IMR-90 (cell line): ENCODE measurements around the gene TMTC1. TPM values are rescaled to one million over a fixed set of nuclear protein-coding genes. Genes with fewer than 3 reads are reported as not detected.

Experiments used
- ATAC-seq: fragments of 200-7000 bp; cut with Tn5 transposase; 2 replicates; pipeline ENCODE4 v1.9.1; 2020; ENCODE audit warnings: low read depth, mild to moderate bottlenecking, moderate library complexity
- BruUV-seq: library from RNA; stranded (reverse); fragments of 400-500 nt; replicated peaks from 2 replicates; lab custom pipeline; 2021; lab: Mats Ljungman, UMichigan
- CTCF ChIA-PET: fragments of 300-600 bp; formaldehyde crosslinking; extraction: SDS; loops from one replicate; lab custom pipeline; 2021; ENCODE audit warnings: antibody characterized with exemption; lab: Yijun Ruan, JAX
- POLR2A ChIA-PET: fragments of 300-600 bp; sonication (Branson Sonifier 250); formaldehyde crosslinking; loops from one replicate; lab custom pipeline; 2022; ENCODE audit warnings: antibody characterized with exemption; ENCODE audit not compliant: unreplicated experiment; lab: Charles Lee
- DNase-seq: peaks from one replicate; pipeline ENCODE4 v3.0.0; 2013
- H2AFZ ChIP-seq: replicated peaks from 2 replicates; pipeline ENCODE3; 2013; ENCODE audit warnings: low read length, mild to moderate bottlenecking; ENCODE audit not compliant: poor library complexity
- H2AK5ac ChIP-seq: 2 replicates; pipeline ENCODE4 v1.6.1; 2013; ENCODE audit warnings: low read depth, low read length, inconsistent platforms
- H2AK9ac ChIP-seq: replicated peaks from 2 replicates; pipeline ENCODE3; 2013; ENCODE audit warnings: mild to moderate bottlenecking, low read depth, low read length, moderate library complexity; ENCODE audit not compliant: poor library complexity
- H2BK120ac ChIP-seq: 2 replicates; pipeline ENCODE4 v1.6.1; 2013; ENCODE audit warnings: low read depth, low read length, inconsistent platforms
- H2BK15ac ChIP-seq: 3 replicates; pipeline ENCODE4 v1.6.1; 2013; ENCODE audit warnings: low read depth, low read length, inconsistent platforms
- H2BK20ac ChIP-seq: 2 replicates; pipeline ENCODE4 v1.6.1; 2013; ENCODE audit warnings: low read depth, mild to moderate bottlenecking, inconsistent platforms, low read length, moderate library complexity
- H2BK5ac ChIP-seq: 2 replicates; pipeline ENCODE4 v1.6.1; 2013; ENCODE audit warnings: mild to moderate bottlenecking, low read depth, low read length, inconsistent platforms; ENCODE audit not compliant: poor library complexity, severe bottlenecking
- H3K14ac ChIP-seq: replicated peaks from 2 replicates; pipeline ENCODE4 v1.6.1; 2013; ENCODE audit warnings: low read depth, low read length, inconsistent platforms
- H3K18ac ChIP-seq: 2 replicates; pipeline ENCODE4 v1.6.1; 2013; ENCODE audit warnings: low read depth, low read length, control low read depth
- H3K23ac ChIP-seq: 2 replicates; pipeline ENCODE4 v1.6.1; 2013; ENCODE audit warnings: low read depth, low read length, inconsistent platforms
- H3K27ac ChIP-seq: 2 replicates; pipeline ENCODE4 v1.5.1; 2013; ENCODE audit warnings: mild to moderate bottlenecking, control low read depth, low read length; ENCODE audit not compliant: insufficient read depth
- H3K27me3 ChIP-seq: 2 replicates; pipeline ENCODE4 v1.6.1; 2013; ENCODE audit warnings: low read length; ENCODE audit not compliant: control insufficient read depth, insufficient read depth
- H3K36me3 ChIP-seq: 2 replicates; pipeline ENCODE4 v1.6.1; 2013; ENCODE audit warnings: low read length, mixed read lengths; ENCODE audit not compliant: control insufficient read depth, insufficient read depth
- H3K4ac ChIP-seq: 2 replicates; pipeline ENCODE4 v1.6.1; 2013; ENCODE audit warnings: low read depth, low read length, inconsistent platforms
- H3K4me1 ChIP-seq: 2 replicates; pipeline ENCODE4 v1.6.1; 2013; ENCODE audit warnings: low read length, mixed read lengths; ENCODE audit not compliant: control insufficient read depth, insufficient read depth
- H3K4me2 ChIP-seq: 2 replicates; pipeline ENCODE4 v1.6.1; 2013; ENCODE audit warnings: low read depth, mild to moderate bottlenecking, control low read depth, low read length, moderate library complexity
- H3K4me3 ChIP-seq: 2 replicates; pipeline ENCODE4 v1.5.1; 2013; ENCODE audit warnings: low read depth, mild to moderate bottlenecking, control low read depth, low read length, moderate library complexity; ENCODE audit not compliant: insufficient read depth
- H3K56ac ChIP-seq: 2 replicates; pipeline ENCODE4 v1.6.1; 2013; ENCODE audit warnings: low read length, inconsistent platforms; ENCODE audit not compliant: insufficient read depth; ENCODE audit errors: extremely low read depth
- H3K79me1 ChIP-seq, 2 experiments: 2 replicates each; pipeline ENCODE4 v1.6.1; 2013; ENCODE audit warnings: low read length in 2 of 2, inconsistent platforms in 1 of 2, low read depth in 1 of 2
- H3K9ac ChIP-seq: 2 replicates; pipeline ENCODE4 v1.6.1; 2013; ENCODE audit warnings: low read depth, low read length, control low read depth
- H3K9me1 ChIP-seq: 2 replicates; pipeline ENCODE4 v1.6.1; 2013; ENCODE audit warnings: low read length, inconsistent platforms; ENCODE audit not compliant: insufficient read depth
- H3K9me3 ChIP-seq: 2 replicates; pipeline ENCODE4 v1.6.1; 2013; ENCODE audit warnings: low read length; ENCODE audit not compliant: control insufficient read depth, insufficient read depth
- H4K20me1 ChIP-seq: 2 replicates; pipeline ENCODE4 v1.6.1; 2013; ENCODE audit warnings: low read length, inconsistent platforms; ENCODE audit not compliant: insufficient read depth
- H4K5ac ChIP-seq: 2 replicates; pipeline ENCODE4 v1.6.1; 2013; ENCODE audit warnings: mild to moderate bottlenecking, low read depth, low read length, control low read depth
- H4K8ac ChIP-seq, 2 experiments: 2 replicates each; pipeline ENCODE4 v1.6.1; 2013; ENCODE audit warnings: low read depth in 2 of 2, low read length in 2 of 2, control low read depth in 1 of 2, inconsistent platforms in 1 of 2
- H4K91ac ChIP-seq: 2 replicates; pipeline ENCODE4 v1.6.1; 2013; ENCODE audit warnings: low read depth, low read length, inconsistent platforms; ENCODE audit not compliant: insufficient read depth
- BHLHE40 ChIP-seq: fragments of 150-350 bp; IDR thresholded peaks from 2 replicates; pipeline ENCODE4 v1.6.1; 2016; ENCODE audit warnings: mild to moderate bottlenecking, low read depth, low read length
- CEBPB ChIP-seq: IDR thresholded peaks from 2 replicates; pipeline ENCODE4 v1.6.1; 2012; ENCODE audit warnings: low read depth, low read length, improper control_type of control experiment
- CHD1 ChIP-seq: IDR thresholded peaks from 2 replicates; pipeline ENCODE4 v1.6.1; 2012; ENCODE audit warnings: low read depth, low read length, improper control_type of control experiment
- FOS ChIP-seq: fragments of 150-350 bp; IDR thresholded peaks from 2 replicates; pipeline ENCODE4 v1.6.1; 2016; ENCODE audit warnings: low read depth, low read length
- MAFK ChIP-seq: IDR thresholded peaks from 2 replicates; pipeline ENCODE4 v1.6.1; 2012; ENCODE audit warnings: low read depth, low read length, improper control_type of control experiment
- MAZ ChIP-seq: IDR thresholded peaks from 2 replicates; pipeline ENCODE4 v1.6.1; 2012; ENCODE audit warnings: low read depth, mild to moderate bottlenecking, low read length, improper control_type of control experiment, moderate library complexity, borderline replicate concordance
- MXI1 ChIP-seq: IDR thresholded peaks from 2 replicates; pipeline ENCODE4 v1.6.1; 2012; ENCODE audit warnings: low read depth, mild to moderate bottlenecking, low read length, moderate library complexity, borderline replicate concordance
- NFE2L2 ChIP-seq: fragments of 150-350 bp; IDR thresholded peaks from 2 replicates; pipeline ENCODE4 v1.6.1; 2016; ENCODE audit warnings: low read depth, mild to moderate bottlenecking, low read length
- POLR2A ChIP-seq: IDR thresholded peaks from 2 replicates; pipeline ENCODE4 v1.6.1; 2012; ENCODE audit warnings: mild to moderate bottlenecking, low read depth, low read length
- RAD21 ChIP-seq: IDR thresholded peaks from 2 replicates; pipeline ENCODE4 v1.6.1; 2012; ENCODE audit warnings: low read length, improper control_type of control experiment
- RCOR1 ChIP-seq: IDR thresholded peaks from 2 replicates; pipeline ENCODE4 v1.6.1; 2012; ENCODE audit warnings: mild to moderate bottlenecking, low read length, improper control_type of control experiment; ENCODE audit not compliant: insufficient replicate concordance
- RFX5 ChIP-seq: IDR thresholded peaks from 2 replicates; pipeline ENCODE4 v1.8.0; 2012; ENCODE audit warnings: low read depth, mild to moderate bottlenecking, low read length, moderate library complexity
- SMC3 ChIP-seq: fragments of 150-350 bp; IDR thresholded peaks from 2 replicates; pipeline ENCODE4 v1.6.1; 2016; ENCODE audit warnings: low read depth, mild to moderate bottlenecking, antibody characterized with exemption, low read length, moderate library complexity
- dilution Hi-C: fragments of 300-500 bp; cut with HindIII; formaldehyde crosslinking; loops from one replicate; pipeline ENCODE4 v1.14.3; 2018; ENCODE audit warnings: low sequenced_read_pairs; ENCODE audit not compliant: unreplicated experiment
- in situ Hi-C: fragments of 300-500 bp; cut with MboI; formaldehyde crosslinking; loops from 3 replicates; pipeline ENCODE4 v1.14.3; 2019; ENCODE audit warnings: low sequenced_read_pairs, inconsistent platforms, mixed read lengths
- intact Hi-C: fragments of 100-400 bp; cut with micrococcal nuclease; formaldehyde crosslinking; loops from 2 replicates; pipeline ENCODE4 v1.10.0; 2022
- polyA plus RNA-seq, 3 experiments: library from polyadenylated mRNA; depleted of rRNA; stranded (reverse); fragments of >200 nt; gene quantifications; 2 replicates each; pipeline ENCODE4 v1.2.3, GENCODE V29; 2012; ENCODE audit warnings: low replicate concordance in 1 of 3
- total RNA-seq: library from RNA; depleted of rRNA; stranded (reverse); fragments of >200 nt; gene quantifications from 2 replicates; pipeline ENCODE4 v1.2.3, GENCODE V29; 2012
- TF ChIP-seq, protein P1 (sequence below): fragments of 150-350 bp; IDR thresholded peaks from 2 replicates; pipeline ENCODE4 v1.6.1; 2017; ENCODE audit warnings: mild to moderate bottlenecking, antibody characterized with exemption, low read length, low read depth
- TF ChIP-seq, protein P2 (sequence below): fragments of 150-350 bp; IDR thresholded peaks from 2 replicates; pipeline ENCODE4 v1.6.1; 2016; ENCODE audit warnings: low read depth, mild to moderate bottlenecking, low read length, moderate library complexity, borderline replicate concordance
- TF ChIP-seq, protein P3 (sequence below): conservative IDR thresholded peaks from 2 replicates; pipeline ENCODE4 v1.5.1; 2012; ENCODE audit warnings: mild to moderate bottlenecking, low read depth, low read length, improper control_type of control experiment

The TMTC1 gene
- total and polyA plus RNA-seq, 2 of the 4 experiments (the other 2 are of a cell fraction) = 12.5 to 36.4 TPM

DNA sequence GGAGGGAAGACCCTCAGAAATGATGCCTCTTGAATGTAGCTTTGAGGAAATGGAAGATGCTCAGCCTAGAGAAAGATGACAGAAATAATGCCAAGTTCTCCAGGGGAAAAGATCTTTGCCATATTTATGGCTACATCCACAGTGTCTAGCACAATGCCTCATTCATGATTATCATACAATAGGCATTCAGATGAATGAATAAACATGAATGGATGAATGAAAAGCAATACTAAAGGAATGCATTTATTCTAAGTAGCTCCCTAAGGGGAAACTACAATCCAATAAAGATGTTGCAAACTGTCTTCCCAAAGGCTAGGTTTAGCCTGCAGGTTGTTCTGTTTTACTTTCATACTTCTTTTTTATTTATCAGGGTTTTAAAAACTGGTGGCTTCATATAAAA lies 12.0 kb downstream of the TMTC1 start:
- Histone ChIP-seq H2BK120ac (no peak overlapping the region), H3K79me1 (peaks cover 32 to 59% of the 10 kb centered on the region in 2 experiments), H4K8ac (no peak overlapping the region), H3K23ac (no peak overlapping the region), H3K9me3 (no peaks in the 10 kb centered on the region), H3K36me3 (peaks cover 2% of the 10 kb centered on the region), H3K4ac (no peak overlapping the region), H4K20me1 (peaks cover 15% of the 10 kb centered on the region; the same call in 1 of the 2 replicates), H3K4me1 (peaks cover 15% of the 10 kb centered on the region), H3K27ac (no peak overlapping the region), H3K4me2 (no peak overlapping the region), H2AK9ac (no peak overlapping the region), H3K27me3 (no peaks in the 10 kb centered on the region), H3K4me3 (no peak overlapping the region), H3K14ac (no peak overlapping the region), H3K9me1 (peaks cover 8% of the 10 kb centered on the region; the same call in 1 of the 2 replicates), H3K56ac (no peak overlapping the region), H2BK20ac (0 out of 2 replicates have a peak overlapping the region, but pooled peaks have one; percentile 18), H2BK15ac (0 out of 3 replicates have a peak overlapping the region, but pooled peaks have one; percentile 48), H2AK5ac (peak overlapping the region; percentile 5; the same call in 1 of the 2 replicates), H2AFZ (no peak overlapping the region), H2BK5ac (no peak overlapping the region), H4K91ac (no peak overlapping the region), H3K9ac (no peak overlapping the region), H4K5ac (no peak overlapping the region), H3K18ac (peak overlapping the region; percentile 22; the same call in 1 of the 2 replicates)
- POLR2A ChIA-PET = no interaction called here
- no peak for TF ChIP-seq POLR2A
- TF ChIP-seq BHLHE40 = no peak
- no peak for TF ChIP-seq FOS
- TF ChIP-seq MAFK = no peak
- TF ChIP-seq, protein P1, sequence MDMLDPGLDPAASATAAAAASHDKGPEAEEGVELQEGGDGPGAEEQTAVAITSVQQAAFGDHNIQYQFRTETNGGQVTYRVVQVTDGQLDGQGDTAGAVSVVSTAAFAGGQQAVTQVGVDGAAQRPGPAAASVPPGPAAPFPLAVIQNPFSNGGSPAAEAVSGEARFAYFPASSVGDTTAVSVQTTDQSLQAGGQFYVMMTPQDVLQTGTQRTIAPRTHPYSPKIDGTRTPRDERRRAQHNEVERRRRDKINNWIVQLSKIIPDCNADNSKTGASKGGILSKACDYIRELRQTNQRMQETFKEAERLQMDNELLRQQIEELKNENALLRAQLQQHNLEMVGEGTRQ = no peak
- TF ChIP-seq RAD21 = no peak
- no peak for TF ChIP-seq SMC3
- TF ChIP-seq MXI1 = no peak
- no peak for TF ChIP-seq MAZ
- TF ChIP-seq CHD1 = no peak
- no peak for TF ChIP-seq NFE2L2
- TF ChIP-seq CEBPB = no peak
- TF ChIP-seq, protein P2, sequence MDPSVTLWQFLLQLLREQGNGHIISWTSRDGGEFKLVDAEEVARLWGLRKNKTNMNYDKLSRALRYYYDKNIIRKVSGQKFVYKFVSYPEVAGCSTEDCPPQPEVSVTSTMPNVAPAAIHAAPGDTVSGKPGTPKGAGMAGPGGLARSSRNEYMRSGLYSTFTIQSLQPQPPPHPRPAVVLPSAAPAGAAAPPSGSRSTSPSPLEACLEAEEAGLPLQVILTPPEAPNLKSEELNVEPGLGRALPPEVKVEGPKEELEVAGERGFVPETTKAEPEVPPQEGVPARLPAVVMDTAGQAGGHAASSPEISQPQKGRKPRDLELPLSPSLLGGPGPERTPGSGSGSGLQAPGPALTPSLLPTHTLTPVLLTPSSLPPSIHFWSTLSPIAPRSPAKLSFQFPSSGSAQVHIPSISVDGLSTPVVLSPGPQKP = no peak
- no peak for TF ChIP-seq RFX5
- TF ChIP-seq, protein P3, sequence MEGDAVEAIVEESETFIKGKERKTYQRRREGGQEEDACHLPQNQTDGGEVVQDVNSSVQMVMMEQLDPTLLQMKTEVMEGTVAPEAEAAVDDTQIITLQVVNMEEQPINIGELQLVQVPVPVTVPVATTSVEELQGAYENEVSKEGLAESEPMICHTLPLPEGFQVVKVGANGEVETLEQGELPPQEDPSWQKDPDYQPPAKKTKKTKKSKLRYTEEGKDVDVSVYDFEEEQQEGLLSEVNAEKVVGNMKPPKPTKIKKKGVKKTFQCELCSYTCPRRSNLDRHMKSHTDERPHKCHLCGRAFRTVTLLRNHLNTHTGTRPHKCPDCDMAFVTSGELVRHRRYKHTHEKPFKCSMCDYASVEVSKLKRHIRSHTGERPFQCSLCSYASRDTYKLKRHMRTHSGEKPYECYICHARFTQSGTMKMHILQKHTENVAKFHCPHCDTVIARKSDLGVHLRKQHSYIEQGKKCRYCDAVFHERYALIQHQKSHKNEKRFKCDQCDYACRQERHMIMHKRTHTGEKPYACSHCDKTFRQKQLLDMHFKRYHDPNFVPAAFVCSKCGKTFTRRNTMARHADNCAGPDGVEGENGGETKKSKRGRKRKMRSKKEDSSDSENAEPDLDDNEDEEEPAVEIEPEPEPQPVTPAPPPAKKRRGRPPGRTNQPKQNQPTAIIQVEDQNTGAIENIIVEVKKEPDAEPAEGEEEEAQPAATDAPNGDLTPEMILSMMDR = no peak
- no peak for TF ChIP-seq RCOR1
- CTCF ChIA-PET = interaction anchor here (0.6 kb wide), 1 partner anchor 359 kb away, joined by 4 read pairs; no protein-coding TSS in a partner anchor
- DNase-seq (peak; percentile 25), ATAC-seq (no peak)
- intact Hi-C loops = no loop called here
- BruUV-seq = no TSS peak
- dilution Hi-C loops = no loop called here
- in situ Hi-C loops = no loop called here
